GM23248 (cell line): ENCODE results near the gene ZNF689.

Source experiments
- EZH2 ChIP-seq: fragments of 200-600 bp; sonication (generic); IDR thresholded peaks from 2 replicates; pipeline ENCODE4 v1.6.1; 2018; ENCODE audit warnings: antibody characterized with exemption, mild to moderate bottlenecking; ENCODE audit not compliant: insufficient read depth, poor library complexity, severe bottlenecking
- EZH2phosphoT487 ChIP-seq: fragments of 200-600 bp; sonication (generic); IDR thresholded peaks from 2 replicates; pipeline ENCODE4 v1.6.1; 2018; ENCODE audit warnings: antibody characterized with exemption, moderate library complexity, mild to moderate bottlenecking, low read depth; ENCODE audit not compliant: insufficient read depth

DNA sequence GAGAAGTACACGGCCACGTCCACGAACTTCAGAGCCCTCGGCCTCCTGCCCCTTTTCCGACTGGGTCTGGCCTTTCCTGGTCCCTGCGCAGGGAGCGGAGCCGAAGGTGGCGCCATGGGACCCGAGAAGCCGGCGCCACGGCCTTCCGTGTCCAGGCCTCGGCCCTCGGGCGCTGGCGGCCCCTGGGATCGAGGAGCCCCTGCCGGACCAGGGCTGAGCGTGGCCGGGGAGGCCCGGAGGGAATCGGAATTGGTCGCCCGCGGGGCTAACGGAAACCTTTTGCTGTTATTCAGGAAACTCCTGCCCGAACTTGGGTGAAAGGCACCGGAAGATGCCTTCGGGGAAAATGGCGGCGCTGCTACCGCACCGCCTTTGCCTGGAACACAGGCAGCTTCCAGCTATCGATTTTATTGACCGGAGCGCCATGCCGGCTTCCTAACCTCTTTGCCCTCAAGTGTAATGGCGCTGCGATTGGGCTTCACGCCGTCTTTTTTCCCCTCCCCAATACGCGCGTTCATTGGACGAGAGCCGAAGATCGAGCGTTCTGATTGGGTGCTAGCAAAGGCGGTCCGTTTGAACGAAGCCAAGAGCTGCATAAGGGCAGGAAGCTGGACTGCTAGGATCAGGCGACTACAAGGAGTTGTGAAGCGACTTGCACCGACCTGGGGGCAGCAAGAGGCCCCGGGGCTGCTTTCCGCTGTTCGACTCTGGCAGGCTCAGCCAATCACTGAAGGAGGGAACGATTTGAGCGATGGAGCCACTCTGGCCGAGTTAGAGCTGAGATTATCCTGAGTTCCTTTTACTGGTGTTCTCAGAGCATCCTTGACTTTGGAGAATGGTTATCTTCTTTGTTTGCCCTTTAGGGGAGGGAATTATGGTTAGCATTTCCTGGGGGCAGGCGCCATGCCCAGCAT, at the start of gene ZNF689:
- no peak for TF ChIP-seq EZH2
- TF ChIP-seq EZH2phosphoT487, result no peak
